ENCODE measurements around the gene CNOT1.

DNA sequence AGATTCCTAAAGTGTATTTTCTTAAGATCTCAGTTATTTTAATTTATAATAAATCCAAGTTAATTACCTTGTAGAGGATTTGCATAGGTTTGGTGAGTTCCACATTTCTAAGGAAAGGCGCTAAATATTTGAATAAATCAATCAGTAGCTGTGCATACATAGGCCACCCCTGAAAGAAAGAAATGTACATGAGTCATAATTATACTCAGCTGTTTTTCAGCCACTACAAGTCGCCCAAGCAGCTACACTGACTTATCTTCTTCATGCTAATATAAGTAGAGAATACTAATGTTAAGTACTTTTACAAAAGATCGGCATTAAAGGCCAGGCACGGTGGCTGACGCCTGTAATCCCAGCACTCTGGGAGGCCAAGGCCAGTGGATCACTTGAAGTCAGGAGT, 99.4 kb downstream of the CNOT1 start:
- no peak for TF ChIP-seq SMC3 (IDR thresholded peaks at IDR 0.05; ENCODE audit: low read depth, low read length)
- no peak for TF ChIP-seq POLR2A (IDR thresholded peaks at IDR 0.05; ENCODE audit: low read depth, low read length)
- TF ChIP-seq CTCF (conservative IDR thresholded peaks at IDR 0.05; ENCODE audit: low read depth, low read length), result no peak
- no peak for TF ChIP-seq RAD21 (IDR thresholded peaks at IDR 0.05; ENCODE audit: low read length)
- TF ChIP-seq NFE2L2 (IDR thresholded peaks at IDR 0.05; ENCODE audit: low read depth, low read length), result no peak
- TF ChIP-seq BHLHE40 (IDR thresholded peaks at IDR 0.05; ENCODE audit: low read depth, low read length), result no peak
- no peak for TF ChIP-seq MXI1 (IDR thresholded peaks at IDR 0.05; ENCODE audit: borderline replicate concordance, low read depth, low read length)
- no peak for TF ChIP-seq CEBPB (IDR thresholded peaks at IDR 0.05; ENCODE audit: low read depth, low read length)
- TF ChIP-seq RCOR1 (IDR thresholded peaks at IDR 0.05; ENCODE audit: insufficient replicate concordance, low read length), result no peak
- no peak for TF ChIP-seq MAFK (IDR thresholded peaks at IDR 0.05; ENCODE audit: low read depth, low read length)
- TF ChIP-seq MAZ (IDR thresholded peaks at IDR 0.05; ENCODE audit: borderline replicate concordance, low read depth, low read length), result no peak

All from IMR-90 (cell line).